H1 (cell line): ENCODE measurements around the gene POLR3G.

ENCODE experiments used
- POLR2AphosphoS5 ChIP-seq: IDR thresholded peaks from 2 replicates; pipeline ENCODE4 v1.6.1; 2011; ENCODE audit warnings: low read depth, low read length
- ZNF274 ChIP-seq: IDR thresholded peaks from 2 replicates; pipeline ENCODE4 v1.7.0; 2012; ENCODE audit warnings: low read length, borderline replicate concordance; ENCODE audit errors: extremely low read depth
- TF ChIP-seq, protein P1 (sequence below), 3 experiments: IDR thresholded peaks; 1 replicate in 2 of 3; 2 replicates in 1 of 3; pipeline versions ENCODE4 v1.5.1 to v1.6.1; 2011; ENCODE audit warnings: low read length in 3 of 3, mild to moderate bottlenecking in 3 of 3, inconsistent platforms in 2 of 3, low read depth in 1 of 3, moderate library complexity in 1 of 3; ENCODE audit not compliant: insufficient read depth in 1 of 3; ENCODE audit errors: control extremely low read depth in 1 of 3

DNA sequence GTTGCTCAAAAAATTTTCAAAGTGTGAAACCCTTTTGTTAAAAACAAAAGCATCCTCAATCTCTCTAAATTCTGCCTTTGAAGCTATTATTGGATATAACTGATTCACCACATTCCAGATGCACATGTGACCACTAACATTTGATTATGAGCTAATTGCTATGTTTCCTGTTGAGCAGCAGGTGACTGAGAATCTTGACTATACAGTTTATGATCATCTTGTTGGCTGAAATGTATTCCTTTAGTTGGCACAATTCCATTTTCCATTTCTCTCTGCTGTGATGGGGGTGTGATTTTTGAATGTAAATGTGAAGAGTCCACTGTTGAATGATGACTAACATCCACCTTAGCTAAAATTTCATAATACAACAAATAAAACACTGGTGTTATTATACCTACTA, 44.0 kb downstream of the POLR3G start:
- no peak for TF ChIP-seq POLR2AphosphoS5
- TF ChIP-seq, protein P1, sequence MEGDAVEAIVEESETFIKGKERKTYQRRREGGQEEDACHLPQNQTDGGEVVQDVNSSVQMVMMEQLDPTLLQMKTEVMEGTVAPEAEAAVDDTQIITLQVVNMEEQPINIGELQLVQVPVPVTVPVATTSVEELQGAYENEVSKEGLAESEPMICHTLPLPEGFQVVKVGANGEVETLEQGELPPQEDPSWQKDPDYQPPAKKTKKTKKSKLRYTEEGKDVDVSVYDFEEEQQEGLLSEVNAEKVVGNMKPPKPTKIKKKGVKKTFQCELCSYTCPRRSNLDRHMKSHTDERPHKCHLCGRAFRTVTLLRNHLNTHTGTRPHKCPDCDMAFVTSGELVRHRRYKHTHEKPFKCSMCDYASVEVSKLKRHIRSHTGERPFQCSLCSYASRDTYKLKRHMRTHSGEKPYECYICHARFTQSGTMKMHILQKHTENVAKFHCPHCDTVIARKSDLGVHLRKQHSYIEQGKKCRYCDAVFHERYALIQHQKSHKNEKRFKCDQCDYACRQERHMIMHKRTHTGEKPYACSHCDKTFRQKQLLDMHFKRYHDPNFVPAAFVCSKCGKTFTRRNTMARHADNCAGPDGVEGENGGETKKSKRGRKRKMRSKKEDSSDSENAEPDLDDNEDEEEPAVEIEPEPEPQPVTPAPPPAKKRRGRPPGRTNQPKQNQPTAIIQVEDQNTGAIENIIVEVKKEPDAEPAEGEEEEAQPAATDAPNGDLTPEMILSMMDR (IDR thresholded peaks at IDR 0.05; ENCODE audit: control extremely low read depth in 1 of 3, insufficient read depth in 1 of 3, low read depth in 1 of 3, low read length in 3 of 3) = no peak
- no peak for TF ChIP-seq ZNF274
